Fibroblast of skin of right quadriceps (primary cell): ENCODE data around the gene LARP6.
A peak's percentile ranks its signal among the peaks of the same experiment; 100 is the strongest.
"Not testable (repeated sequence)": the region's sequence is repeated elsewhere in the genome, so short reads cannot be mapped to it uniquely, and the experiment has no call there.

Source experiments
- DNase-seq: peaks from one replicate; pipeline ENCODE4 v3.0.0-alpha.2; 2013

LARP6 gene

DNA sequence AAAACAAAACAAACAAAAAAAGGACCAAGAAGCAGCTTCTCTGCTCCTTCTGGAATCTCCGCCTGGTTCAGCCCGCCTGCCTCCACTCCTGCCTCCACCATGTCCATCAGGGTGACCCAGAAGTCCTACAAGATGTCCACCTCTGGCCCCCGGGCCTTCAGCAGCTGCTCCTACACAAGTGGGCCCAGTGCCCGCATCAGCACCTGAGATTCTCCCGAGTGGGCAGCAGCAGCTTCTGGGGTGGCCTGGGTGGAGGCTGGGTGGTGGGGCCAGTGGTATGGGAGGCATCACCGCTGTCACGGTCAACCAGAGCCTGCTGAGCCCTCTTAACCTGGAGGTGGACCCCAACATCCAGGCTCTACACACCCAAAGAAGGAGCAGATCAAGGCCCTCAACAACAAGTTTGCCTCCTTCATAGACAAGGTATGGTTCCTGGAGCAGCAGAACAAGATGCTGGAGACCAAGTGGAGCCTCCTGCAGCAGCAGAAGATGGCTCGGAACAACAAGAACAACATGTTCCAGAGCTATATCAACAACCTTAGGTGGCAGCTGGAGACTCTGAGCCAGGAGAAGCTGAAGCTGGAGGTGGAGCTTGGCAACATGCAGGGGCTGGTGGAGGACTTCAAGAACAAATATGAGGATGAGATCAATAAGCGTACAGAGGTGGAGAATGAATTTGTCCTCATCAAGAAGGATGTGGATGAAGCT lies 4.8 kb upstream of the LARP6 start:
- not testable (repeated sequence) for DNase-seq

DNA sequence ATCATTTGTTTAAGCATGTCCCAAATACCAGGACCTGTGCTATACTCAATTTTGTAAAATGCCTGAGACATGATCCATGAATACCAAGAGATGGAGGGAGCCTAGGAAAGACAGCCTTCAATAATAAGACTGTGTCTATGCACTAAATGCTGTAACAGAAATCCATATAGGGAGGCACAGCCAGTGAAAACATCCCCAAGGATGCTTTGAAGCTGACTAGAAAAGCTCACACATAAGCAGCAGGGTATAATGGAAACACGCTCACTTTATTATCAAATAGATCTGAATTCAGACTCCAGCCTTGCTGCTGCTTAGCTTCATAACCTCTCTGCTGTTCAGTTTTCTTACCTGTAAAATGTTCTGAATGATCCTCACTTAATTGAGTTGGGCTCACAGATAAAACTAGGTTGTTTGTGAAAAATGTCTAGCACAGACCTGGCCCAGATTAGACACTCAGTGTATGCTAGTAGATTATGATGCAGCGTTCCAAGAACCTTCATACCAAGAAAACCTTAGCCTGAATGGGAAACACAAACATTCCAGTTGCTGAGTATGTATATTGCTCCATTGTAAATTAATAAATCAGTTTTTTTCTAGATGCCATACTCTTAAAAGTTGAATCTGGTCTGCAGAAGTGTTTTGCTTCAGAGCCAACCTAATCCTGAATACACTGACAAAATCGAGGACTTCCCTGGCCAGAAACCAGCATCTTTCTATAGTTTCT lies 3.8 kb upstream of the LARP6 start:
- DNase-seq: peak; percentile 67

DNA sequence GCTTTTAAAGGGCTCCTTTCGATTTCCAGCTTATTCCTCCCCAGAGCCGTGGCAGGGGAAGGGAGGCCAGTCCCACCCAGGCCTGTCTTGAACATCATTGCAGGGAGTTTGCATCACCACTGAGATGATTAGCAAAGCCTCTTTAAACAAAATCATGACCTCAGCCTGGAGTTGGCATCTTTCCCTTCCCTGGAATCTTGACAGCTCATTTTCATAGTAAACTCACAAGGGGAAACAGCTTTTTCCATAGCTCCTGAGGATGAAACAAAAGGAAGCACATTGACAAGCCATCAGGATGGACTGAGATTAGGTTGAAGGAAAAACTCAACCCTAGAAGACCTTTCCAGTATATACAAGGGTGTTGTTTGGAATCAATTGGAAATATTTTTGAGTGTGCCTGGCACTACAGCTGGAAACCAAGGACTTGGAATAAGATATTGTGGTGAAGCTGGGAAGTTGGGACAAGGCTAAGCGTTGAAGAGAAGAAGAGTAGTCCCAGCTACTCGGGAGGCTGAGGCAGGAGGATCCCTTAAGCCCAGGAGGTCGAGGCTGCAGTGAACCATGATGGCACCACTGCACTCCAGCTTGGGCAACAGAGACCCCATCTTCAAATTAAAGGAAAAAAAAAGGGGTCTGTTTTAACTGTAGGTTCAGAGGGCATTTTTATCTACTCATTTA lies 3.1 kb upstream of the LARP6 start:
- peak; percentile 100 for DNase-seq

DNA sequence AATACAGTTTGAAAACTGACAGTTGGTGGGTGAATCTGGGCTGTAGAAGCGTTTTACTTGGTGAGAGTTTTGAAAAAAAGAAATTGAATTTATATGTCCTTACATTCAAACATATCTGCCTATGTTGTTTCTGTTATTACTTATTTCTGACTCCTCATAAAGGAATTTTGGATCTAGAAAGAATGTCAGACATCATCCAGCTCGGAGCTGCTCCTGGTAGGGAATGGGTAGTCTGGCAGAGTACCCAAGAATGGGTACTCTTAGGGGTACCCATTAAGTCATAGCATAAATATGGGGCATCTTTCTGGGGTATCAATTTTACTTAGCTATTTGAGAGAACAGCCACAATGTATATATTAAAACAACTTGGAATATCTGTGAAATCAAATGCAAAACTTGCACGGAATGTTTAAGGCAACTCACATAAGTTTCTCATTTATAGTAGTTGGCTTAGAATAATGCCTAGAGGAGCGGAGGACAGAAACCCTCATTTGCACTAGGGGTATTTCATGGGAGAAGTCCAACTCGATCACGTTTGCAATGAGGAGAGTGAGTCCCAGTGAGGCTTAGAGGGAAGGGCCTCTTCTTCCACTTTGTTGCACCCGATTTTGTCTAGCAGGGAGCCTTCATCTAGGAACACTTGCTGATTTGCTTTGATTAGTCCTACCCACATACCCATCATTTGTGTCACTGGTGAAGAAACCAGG lies 2.4 kb upstream of the LARP6 start:
- peak; percentile 78 for DNase-seq

DNA sequence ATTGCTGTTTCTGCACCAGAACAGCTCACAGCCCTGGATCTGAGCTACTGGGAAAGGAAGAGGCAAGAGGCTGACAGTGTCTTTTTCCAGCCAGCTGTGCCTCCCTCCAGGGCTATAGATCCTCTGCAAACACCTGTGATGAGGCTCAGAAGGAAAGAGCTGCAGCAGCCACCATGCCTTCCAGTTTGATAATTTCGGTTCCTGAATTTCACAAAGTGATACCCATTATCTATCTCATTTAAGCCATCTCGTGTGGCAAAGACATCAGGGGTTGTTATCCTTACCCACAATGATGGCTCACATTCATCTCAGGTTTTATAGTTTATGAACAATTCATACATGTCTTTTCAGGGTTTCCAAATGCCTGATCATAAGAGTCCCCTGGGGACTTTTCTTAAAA lies 1.8 kb upstream of the LARP6 start:
- no peak for DNase-seq

DNA sequence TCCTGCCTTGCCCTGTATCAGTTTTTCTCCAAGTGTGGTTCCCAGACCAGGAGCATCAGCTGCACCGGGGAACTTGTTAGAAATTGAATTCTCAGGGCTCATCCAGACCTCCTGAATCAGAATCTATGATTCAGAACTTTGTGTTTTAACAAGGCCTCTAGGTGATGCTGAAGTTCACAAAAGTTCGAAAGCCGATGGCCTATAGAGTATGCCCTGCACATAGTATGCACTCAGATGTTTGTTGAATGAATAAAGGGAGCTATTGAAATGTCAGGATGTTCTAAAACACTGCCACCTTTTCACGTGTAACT lies 664 bp upstream of the LARP6 start:
- peak; percentile 67 for DNase-seq

DNA sequence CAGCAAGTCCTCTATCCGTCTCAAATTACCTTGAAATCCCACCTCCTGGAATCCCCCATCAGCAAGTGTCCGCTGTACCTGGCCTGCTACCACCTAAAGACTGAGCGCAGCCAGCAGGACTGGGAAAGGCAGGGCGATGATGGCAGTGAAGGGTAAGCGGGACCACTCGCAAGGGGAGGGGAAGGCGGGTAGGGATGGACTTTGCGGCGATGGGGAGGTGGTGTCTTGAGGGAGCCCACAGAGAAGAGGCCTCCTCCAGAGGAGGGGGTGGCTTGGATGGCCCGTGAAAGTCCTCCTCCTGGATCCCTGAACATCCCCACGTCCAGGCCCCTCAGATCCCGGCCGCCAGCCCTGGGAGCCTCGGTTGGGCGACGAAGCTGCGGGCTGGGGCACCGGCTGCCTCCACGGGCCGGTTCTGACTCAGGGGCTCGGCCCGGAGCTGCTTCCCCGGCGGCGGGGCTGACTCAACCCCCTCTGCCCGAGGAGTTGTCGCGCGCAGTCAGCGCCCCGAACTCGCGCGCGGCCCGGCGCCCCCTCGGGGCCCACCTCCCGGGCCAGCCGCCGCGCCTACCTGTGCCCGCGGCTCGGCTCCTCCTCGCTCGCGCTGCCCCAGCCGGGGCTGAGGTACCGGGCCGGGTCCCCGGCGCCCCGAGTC lies 512 bp downstream of the LARP6 start:
- no peak for DNase-seq

DNA sequence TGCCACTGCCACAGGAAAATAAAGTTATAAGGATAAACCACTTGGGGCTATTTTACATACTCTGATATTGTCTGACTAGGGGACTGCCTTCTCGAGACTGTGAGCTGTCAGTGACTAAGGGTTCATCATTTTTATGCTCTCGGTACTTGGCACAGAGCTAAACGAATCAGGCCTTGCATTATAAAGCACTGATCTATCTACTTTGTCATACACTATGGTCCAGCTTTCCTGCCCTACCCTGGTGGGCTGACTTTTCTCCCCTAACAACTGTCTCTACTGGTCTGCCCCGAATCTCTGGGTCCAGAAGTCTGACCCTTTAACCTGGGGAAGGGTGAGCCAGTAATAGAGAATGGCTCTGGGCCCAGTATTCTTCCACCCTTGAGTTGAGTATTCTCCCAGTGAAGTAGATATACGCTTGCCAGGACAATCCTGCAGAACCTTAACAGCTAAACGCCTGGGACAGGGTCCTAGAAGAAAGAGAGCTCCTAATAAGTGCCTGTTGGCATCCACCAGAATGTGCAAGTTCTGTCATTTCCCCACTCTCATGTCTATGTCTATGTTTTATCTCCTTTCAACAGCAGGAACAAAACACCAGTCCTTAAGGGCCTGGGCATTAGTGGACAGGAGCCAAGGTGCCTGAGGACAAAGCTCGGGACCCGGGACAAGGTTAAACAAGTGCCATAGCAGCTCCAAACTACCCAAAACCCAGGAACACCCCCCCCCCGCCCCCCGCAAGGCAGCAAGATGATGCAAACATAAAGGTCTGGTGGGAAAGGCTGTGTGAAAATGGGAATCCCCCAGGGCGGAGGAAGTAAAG lies 1.2 kb downstream of the LARP6 start:
- DNase-seq: peak; percentile 73

DNA sequence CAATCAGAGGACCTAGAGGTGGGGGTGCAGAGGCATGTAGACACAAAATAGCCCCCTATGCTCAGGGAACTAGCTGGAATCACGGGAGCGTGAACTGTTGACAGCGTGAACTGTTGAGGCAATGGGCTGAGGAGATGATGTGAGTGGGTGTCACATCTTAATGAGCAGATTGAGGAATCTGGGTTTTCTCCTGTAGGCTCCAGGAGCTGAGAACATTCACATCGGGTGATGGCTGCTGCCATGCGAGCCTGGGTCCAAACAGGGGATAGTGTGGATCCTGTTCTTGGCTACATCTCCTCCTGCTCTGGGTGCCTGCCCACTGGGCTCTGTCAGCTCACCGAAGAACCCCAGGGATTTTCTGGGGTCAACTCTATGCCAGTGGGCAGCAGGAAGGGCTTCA lies 2.1 kb downstream of the LARP6 start:
- DNase-seq: no peak

DNA sequence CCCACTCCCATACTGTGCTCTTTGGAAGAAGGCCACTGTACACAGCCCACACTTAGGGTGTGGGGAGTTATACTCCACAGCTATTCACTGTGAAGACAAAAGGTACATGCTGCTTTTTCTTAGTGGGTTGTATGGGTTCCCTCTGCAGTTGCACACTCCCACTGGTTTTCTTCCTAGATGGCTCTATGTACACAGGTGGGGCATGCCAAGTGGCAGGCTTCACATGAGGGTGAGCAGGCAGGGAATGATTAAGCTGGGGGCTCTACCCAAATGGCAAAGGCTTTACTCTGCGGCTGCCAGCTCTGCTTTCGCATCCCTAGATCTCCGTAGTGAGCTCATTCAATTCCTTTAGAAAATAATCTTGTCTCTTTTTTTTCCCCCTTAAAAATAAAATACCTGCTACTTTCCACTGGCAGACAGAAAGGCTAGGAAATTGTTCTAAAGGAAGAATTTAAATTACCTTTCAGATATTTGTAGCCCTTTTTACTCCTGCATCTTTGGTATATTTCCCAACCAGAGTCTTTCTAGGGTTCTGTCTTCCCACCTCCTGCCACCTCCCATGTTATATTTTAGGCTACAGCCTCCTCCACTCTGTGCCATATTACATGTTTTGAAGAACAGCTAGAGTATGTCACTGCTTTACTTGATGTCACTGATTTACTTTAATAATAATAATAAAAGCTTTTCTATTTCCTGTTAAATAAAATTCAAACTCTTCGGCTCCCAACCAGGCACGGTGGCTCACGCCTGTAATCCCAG lies 8.2 kb downstream of the LARP6 start:
- no peak for DNase-seq

DNA sequence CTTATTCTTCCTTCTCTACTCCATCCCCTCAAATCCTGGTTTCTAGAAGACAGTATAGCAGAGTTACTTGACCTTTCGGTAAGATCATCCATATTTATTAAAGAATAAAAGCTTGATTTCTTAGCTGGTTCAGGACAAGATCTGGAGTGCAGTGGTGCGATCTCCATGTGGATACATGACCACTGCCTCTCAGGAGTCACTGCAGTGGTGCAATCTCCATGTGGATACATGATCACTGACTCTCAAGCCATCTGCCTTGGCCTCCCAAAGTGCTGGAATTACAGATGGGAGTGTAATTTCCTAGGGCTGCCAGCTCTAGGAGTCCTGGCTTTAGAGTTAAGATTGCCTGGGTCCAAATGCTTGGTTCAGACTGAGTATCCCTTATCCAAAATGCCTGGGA lies 16.5 kb downstream of the LARP6 start:
- no peak for DNase-seq

DNA sequence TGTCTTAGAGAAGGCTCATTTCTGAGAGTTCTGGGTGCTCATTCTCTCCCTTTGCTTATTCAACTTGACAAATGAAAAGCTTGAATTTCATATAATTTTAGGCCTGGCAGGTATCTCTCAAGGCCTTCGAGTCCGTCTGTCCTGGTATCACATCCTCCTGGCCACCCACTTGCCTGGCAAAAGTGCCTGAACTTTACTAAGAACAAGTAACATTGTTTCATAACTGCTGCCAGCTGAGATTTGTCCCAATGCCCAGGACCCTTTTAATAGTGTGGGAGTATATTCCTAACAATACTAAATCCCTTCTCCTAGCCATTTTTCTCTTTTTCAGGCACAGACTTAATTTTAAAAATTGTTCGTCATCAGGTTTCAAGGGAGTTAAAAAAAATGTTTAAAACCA lies 18.1 kb downstream of the LARP6 start:
- no peak for DNase-seq

DNA sequence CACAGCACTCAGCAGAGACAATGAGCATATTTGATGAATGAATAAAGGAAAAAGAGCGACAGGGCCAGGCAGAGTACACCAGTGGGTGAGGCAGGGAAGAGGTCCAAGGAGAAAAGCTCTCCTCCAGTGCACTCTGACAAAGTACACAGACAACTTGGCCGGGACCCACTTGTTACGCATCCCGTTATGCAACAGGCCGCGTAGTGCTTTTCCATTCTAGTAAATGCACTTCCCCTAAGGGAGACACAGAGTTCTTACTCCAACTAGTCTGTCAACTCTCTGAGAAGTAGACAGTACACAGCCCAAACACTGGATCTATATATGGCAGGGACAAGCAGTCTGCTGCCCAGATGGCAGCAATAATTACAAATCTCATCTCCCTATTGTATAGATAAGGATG lies 18.5 kb downstream of the LARP6 start:
- DNase-seq: no peak

DNA sequence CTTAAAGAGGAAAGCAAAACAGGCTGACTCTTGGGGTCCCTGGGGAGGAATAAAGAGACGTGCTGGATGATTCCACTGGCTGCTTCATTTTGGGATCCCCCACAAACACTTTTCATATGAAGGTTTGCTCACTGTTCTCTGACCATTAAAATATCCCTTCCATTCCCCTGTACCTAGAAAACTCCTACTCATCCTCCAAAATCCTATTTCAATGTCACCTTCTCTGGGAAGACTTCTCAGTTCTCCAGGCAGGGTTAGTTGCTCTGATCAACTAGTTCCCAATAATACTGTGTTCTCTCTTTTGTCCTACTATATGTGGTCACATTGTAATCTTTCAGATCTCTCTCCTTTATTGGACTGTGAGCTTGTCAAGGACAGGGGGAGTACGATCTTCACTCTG lies 19.0 kb downstream of the LARP6 start:
- peak; percentile 18 for DNase-seq

DNA sequence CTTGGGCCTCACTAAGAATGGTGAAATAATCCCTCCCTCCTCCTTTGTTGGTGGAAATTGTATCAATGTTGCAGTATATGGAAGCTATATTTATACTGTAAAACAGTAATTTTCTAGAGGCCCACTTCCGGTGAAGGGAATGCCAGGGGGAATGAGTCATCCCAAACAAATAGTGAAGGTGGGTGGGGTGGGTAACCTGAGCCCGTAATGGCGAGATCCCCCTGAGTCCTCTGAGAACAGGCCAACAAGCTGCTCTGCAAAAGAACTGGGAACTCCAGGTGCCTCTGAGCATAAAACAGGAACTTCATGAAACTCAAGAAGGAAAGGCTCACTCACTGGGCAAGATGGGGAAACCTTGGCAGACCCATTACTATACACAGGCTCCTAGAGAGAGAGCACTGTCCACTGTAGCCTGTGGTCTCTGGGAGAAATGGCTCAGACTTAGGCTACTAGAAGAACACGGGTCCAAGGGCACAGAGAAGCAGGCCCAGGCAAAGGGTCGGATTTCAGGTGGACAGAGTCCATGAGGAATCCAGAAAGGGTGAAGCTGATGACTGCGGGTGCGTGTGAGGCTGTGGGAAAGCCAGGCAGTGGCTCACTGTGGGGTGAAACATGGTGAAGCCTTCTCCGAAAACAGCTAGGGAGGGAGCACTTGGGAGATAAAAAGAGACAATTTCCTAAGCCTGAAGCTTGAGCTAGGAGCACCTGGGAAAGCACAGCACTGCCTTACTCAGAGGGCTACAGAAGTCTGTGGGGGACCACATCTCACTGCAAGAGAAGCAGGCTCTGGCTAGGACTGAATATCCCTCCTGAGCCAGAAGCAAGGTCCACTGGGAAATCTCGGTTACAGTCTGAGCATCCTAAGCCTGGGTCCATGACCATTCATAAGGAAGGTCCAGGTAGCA lies 19.8 kb downstream of the LARP6 start:
- peak; percentile 93 for DNase-seq

DNA sequence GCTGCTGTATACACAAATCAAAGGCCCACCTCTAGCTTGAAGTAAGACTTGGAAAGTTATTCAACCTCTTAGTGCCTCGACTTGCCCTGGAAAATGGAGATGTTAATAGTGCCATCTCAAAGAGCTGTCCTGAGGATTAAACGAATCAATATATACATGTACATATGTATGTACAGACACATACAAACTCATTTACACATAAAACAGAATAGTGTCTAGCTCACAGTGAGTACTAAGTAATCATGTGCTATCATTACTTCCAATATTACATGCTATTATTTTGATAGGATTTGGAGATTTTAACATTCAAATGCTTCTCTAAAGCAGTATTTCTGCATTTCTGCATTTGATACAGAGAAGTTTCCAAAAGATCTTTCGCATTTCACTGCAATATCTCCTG lies 20.5 kb downstream of the LARP6 start:
- no peak for DNase-seq

DNA sequence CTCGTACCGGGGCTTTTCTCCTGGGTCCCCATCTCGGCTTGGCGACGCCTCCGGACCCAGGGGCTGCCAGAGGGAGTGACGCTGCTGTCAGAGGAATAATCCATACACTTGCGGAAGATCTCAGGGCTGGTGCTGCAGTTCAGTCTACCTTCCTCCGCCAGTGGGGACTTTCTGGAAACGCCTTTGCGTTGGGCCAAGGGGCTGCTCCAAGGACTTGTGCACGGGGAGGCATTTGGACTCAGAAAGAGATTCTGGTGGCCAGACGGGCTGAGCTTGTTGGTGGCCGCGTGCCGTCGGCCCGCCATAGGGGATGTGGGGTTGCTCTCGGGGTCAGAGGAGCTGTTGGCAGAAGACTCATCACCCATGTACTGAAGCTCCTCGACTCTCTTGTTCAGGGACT lies 21.8 kb downstream of the LARP6 start:
- no peak for DNase-seq

DNA sequence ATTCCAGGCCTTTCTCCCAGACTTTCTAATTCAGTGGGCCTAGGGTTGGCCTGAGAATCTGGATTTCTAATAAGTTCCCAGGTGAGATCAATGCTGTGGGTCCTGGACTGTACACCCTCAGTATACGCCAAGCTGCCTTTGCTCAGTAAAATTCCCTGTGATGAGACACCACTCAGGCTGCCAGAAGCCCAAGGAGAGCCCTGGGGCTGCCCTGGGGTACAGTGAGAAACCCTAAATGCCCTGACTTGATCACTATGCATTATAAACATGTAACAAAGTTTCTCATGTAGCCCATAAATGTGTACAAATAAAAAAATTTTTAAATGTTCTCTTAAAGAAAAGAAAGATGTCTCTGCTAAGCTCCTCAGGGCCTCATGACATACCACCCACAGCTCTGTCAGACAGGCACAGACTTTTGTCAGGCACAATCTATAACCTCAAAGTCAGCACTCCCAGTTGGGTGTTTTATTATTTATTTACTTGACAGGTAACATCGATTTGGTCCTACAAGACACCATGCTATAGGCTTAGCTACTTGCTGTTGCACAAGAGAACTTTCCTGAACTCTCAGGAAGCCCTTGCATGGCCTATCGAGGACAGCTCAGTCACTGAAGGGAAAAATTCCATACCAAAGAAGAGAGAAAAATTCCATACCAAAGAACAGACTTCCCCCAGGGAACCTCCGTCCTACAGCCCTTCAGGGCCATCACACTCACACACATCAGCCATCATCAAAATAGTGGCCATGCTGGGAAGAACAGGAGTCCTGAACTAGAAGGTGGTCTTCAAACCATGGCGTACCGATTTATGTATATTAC lies 22.7 kb downstream of the LARP6 start:
- no peak for DNase-seq

DNA sequence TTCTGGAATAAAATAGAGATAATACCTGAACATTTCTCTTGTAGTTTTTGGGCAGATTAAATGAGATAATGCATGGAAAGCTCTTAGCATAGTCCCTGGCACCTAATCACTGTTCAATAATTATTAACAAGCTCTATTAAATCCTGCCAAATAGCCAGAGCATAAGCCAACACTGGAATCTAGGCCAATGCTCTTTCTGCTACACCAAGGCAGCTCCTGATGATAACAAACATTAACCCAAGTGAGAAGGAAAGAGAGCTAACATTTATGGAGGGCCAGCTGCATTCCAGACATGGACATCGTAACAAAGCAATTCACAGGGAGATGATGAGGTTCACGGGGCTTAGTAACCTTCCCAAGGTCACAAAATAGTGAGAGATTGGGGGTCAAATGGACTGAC lies 23.3 kb downstream of the LARP6 start:
- DNase-seq: no peak
